GM06990 (cell line): ENCODE results near the gene VPS16.

Experiments
- DNase-seq: peaks from one replicate; pipeline ENCODE4 v3.0.0-alpha.2; 2011; ENCODE audit not compliant: insufficient read length; ENCODE audit errors: extremely low read depth
- H3K27me3 ChIP-seq: replicated peaks from 2 replicates; pipeline ENCODE4 v1.6.0; 2011; ENCODE audit warnings: low read length; ENCODE audit not compliant: control insufficient read depth, insufficient read depth
- H3K36me3 ChIP-seq: 2 replicates; pipeline ENCODE4 v1.5.1; 2011; ENCODE audit warnings: low read length; ENCODE audit not compliant: control insufficient read depth, insufficient read depth
- H3K4me3 ChIP-seq: replicated peaks from 2 replicates; pipeline ENCODE4 v1.5.1; 2011; ENCODE audit warnings: low read depth, mild to moderate bottlenecking, control low read depth, low read length
- CTCF ChIP-seq: IDR thresholded peaks from 2 replicates; pipeline ENCODE4 v1.5.1; 2011; ENCODE audit warnings: low read length, control low read depth, mild to moderate bottlenecking, inconsistent platforms; ENCODE audit not compliant: insufficient read depth, poor library complexity, severe bottlenecking

VPS16 gene

GRCh38 chr20:2887715-2888114, 47.2 kb downstream of the VPS16 start:
- Histone ChIP-seq H3K27me3 (no peaks in the 10 kb centered on the region), H3K36me3 (no peaks in the 10 kb centered on the region), H3K4me3 (no peak overlapping the region)
- DNase-seq, result no peak
- TF ChIP-seq CTCF, result no peak

- no peaks in the 10 kb centered on the region for H3K36me3 ChIP-seq
- DNase-seq, result no peak
- no peaks in the 10 kb centered on the region for H3K27me3 ChIP-seq
- no peak overlapping the region for H3K4me3 ChIP-seq
- no peak for TF ChIP-seq CTCF
Observed at GRCh38 chr20:2888224-2888955, 47.8 kb downstream of the VPS16 start.

GRCh38 chr20:2889209-2889608, 48.7 kb downstream of the VPS16 start:
- DNase-seq, result no peak
- Histone ChIP-seq H3K4me3 (no peak overlapping the region), H3K36me3 (no peaks in the 10 kb centered on the region), H3K27me3 (no peaks in the 10 kb centered on the region)
- no peak for TF ChIP-seq CTCF

- Histone ChIP-seq H3K4me3 (no peak overlapping the region), H3K27me3 (no peaks in the 10 kb centered on the region), H3K36me3 (no peaks in the 10 kb centered on the region)
- no peak for TF ChIP-seq CTCF
- DNase-seq, result no peak
Observed at GRCh38 chr20:2889797-2890196, 49.3 kb downstream of the VPS16 start.

- no peak for TF ChIP-seq CTCF
- no peak overlapping the region for H3K4me3 ChIP-seq
- no peaks in the 10 kb centered on the region for H3K36me3 ChIP-seq
- H3K27me3 ChIP-seq, result no peaks in the 10 kb centered on the region
- DNase-seq, result no peak
Observed at GRCh38 chr20:2890742-2891141, 50.2 kb downstream of the VPS16 start.

- no peaks in the 10 kb centered on the region for H3K27me3 ChIP-seq
- no peak for TF ChIP-seq CTCF
- no peaks in the 10 kb centered on the region for H3K36me3 ChIP-seq
- DNase-seq, result no peak
- H3K4me3 ChIP-seq, result no peak overlapping the region
Observed at GRCh38 chr20:2891343-2891742, 50.8 kb downstream of the VPS16 start.
